Mesendoderm (in vitro differentiated cells): ENCODE data around the gene HOXC6.
"Not testable (repeated sequence)": the region's sequence is repeated elsewhere in the genome, so short reads cannot be mapped to it uniquely, and the experiment has no call there.

Source experiments
- DNase-seq: peaks from one replicate; pipeline ENCODE4 v3.0.0; 2013
- H2AK5ac ChIP-seq: 2 replicates; pipeline ENCODE4 v1.6.1; 2013; ENCODE audit warnings: low read length, inconsistent platforms
- H2BK120ac ChIP-seq: 2 replicates; pipeline ENCODE4 v1.6.1; 2013; ENCODE audit warnings: low read depth, mild to moderate bottlenecking, low read length, moderate library complexity, mixed read lengths
- H2BK15ac ChIP-seq: replicated peaks from 2 replicates; pipeline ENCODE4 v1.6.1; 2013; ENCODE audit warnings: low read depth, mild to moderate bottlenecking, moderate library complexity
- H2BK5ac ChIP-seq: 2 replicates; pipeline ENCODE4 v1.6.1; 2013; ENCODE audit warnings: low read length, inconsistent platforms
- H3K18ac ChIP-seq: 2 replicates; pipeline ENCODE4 v1.6.1; 2013; ENCODE audit warnings: mild to moderate bottlenecking, low read length, mixed read lengths
- H3K23ac ChIP-seq: one replicate; pipeline ENCODE4 v1.6.1; 2013; ENCODE audit warnings: low read length
- H3K27ac ChIP-seq: 2 replicates; pipeline ENCODE4 v1.5.1; 2013; ENCODE audit warnings: low read depth, mild to moderate bottlenecking, inconsistent platforms, low read length, moderate library complexity
- H3K27me3 ChIP-seq: 2 replicates; pipeline ENCODE4 v1.6.1; 2013; ENCODE audit warnings: low read length, control low read depth, mild to moderate bottlenecking, inconsistent platforms; ENCODE audit not compliant: insufficient read depth, poor library complexity
- H3K36me3 ChIP-seq: 2 replicates; pipeline ENCODE4 v1.6.1; 2013; ENCODE audit warnings: low read length, inconsistent platforms; ENCODE audit not compliant: control insufficient read depth, insufficient read depth
- H3K4ac ChIP-seq: one replicate; pipeline ENCODE4 v1.6.1; 2013; ENCODE audit warnings: low read depth, mild to moderate bottlenecking, low read length, moderate library complexity
- H3K4me1 ChIP-seq: 2 replicates; pipeline ENCODE4 v1.6.1; 2013; ENCODE audit warnings: low read depth, low read length, inconsistent platforms; ENCODE audit not compliant: control insufficient read depth
- H3K4me2 ChIP-seq: 2 replicates; pipeline ENCODE4 v1.6.1; 2013; ENCODE audit warnings: low read length
- H3K4me3 ChIP-seq: 2 replicates; pipeline ENCODE4 v1.5.1; 2013; ENCODE audit warnings: mild to moderate bottlenecking, low read length
- H3K56ac ChIP-seq: one replicate; pipeline ENCODE4 v1.6.1; 2013; ENCODE audit warnings: low read length
- H3K79me1 ChIP-seq: 2 replicates; pipeline ENCODE4 v1.6.1; 2013; ENCODE audit warnings: low read length, inconsistent platforms
- H3K79me2 ChIP-seq: 2 replicates; pipeline ENCODE4 v1.6.1; 2013; ENCODE audit warnings: mild to moderate bottlenecking, low read length; ENCODE audit not compliant: control insufficient read depth, insufficient read depth
- H3K9ac ChIP-seq: 2 replicates; pipeline ENCODE4 v1.6.1; 2013; ENCODE audit warnings: low read length, inconsistent platforms
- H4K5ac ChIP-seq: one replicate; pipeline ENCODE4 v1.6.1; 2013; ENCODE audit warnings: low read length
- H4K8ac ChIP-seq: one replicate; pipeline ENCODE4 v1.6.1; 2013; ENCODE audit warnings: low read depth, mild to moderate bottlenecking, control low read depth, low read length, moderate library complexity
- WGBS: extraction: QIAGEN DNeasy Blood & Tissue Kit; methylation state at CpG from one replicate; pipeline ENCODE4 v1.1.7; 2013; ENCODE audit warnings: low lambda C conversion rate, missing lambda C conversion rate; ENCODE audit not compliant: insufficient coverage; ENCODE audit errors: extremely low coverage; 5-methylcytosine and 5-hydroxymethylcytosine counted together

Gene HOXC6

GRCh38 chr12:54041097-54041690, 13.0 kb downstream of the HOXC6 start:
- H3K18ac ChIP-seq: no peak overlapping the region
- H3K79me2 ChIP-seq: no peaks in the 10 kb centered on the region
- H3K4me3 ChIP-seq: no peak overlapping the region
- H3K56ac ChIP-seq: no peak overlapping the region
- H3K9ac ChIP-seq: no peak overlapping the region
- H2BK5ac ChIP-seq: no peak overlapping the region
- no peaks in the 10 kb centered on the region for H3K79me1 ChIP-seq
- H2BK120ac ChIP-seq: no peak overlapping the region
- H4K8ac ChIP-seq: no peak overlapping the region
- H3K36me3 ChIP-seq: no peaks in the 10 kb centered on the region
- no peak overlapping the region for H3K27ac ChIP-seq
- no peak overlapping the region for H3K4ac ChIP-seq
- H2BK15ac ChIP-seq: no peak overlapping the region
- H4K5ac ChIP-seq: no peak overlapping the region
- no CpG with 5 or more reads among the region's 2 CpGs for WGBS
- DNase-seq: no peak
- H3K27me3 ChIP-seq: peaks cover 88% of the 10 kb centered on the region
- H3K4me2 ChIP-seq: no peak overlapping the region
- H2AK5ac ChIP-seq: no peak overlapping the region
- no peaks in the 10 kb centered on the region for H3K4me1 ChIP-seq
- H3K23ac ChIP-seq: no peak overlapping the region

- not testable (repeated sequence) for H3K4me3 ChIP-seq, H3K36me3 ChIP-seq, H2AK5ac ChIP-seq, H3K4ac ChIP-seq, H2BK5ac ChIP-seq, DNase-seq, H3K18ac ChIP-seq, H4K8ac ChIP-seq, H3K27ac ChIP-seq, H2BK15ac ChIP-seq, H3K56ac ChIP-seq, H2BK120ac ChIP-seq, H3K79me1 ChIP-seq, H3K9ac ChIP-seq, H3K79me2 ChIP-seq, H4K5ac ChIP-seq, H3K4me2 ChIP-seq, H3K4me1 ChIP-seq, H3K23ac ChIP-seq
- peaks cover 89% of the 10 kb centered on the region for H3K27me3 ChIP-seq
- no CpG with 5 or more reads among the region's 6 CpGs for WGBS
Observed at GRCh38 chr12:54042033-54042432, 13.8 kb downstream of the HOXC6 start.

- no peak overlapping the region for H3K23ac ChIP-seq
- H3K56ac ChIP-seq: no peak overlapping the region
- H3K27ac ChIP-seq: no peak overlapping the region
- H3K4me3 ChIP-seq: no peak overlapping the region
- H3K79me1 ChIP-seq: no peaks in the 10 kb centered on the region
- no peak overlapping the region for H2BK120ac ChIP-seq
- no peak overlapping the region for H4K5ac ChIP-seq
- H2AK5ac ChIP-seq: no peak overlapping the region
- H3K9ac ChIP-seq: no peak overlapping the region
- DNase-seq: no peak
- no peaks in the 10 kb centered on the region for H3K79me2 ChIP-seq
- WGBS: no CpG with 5 or more reads among the region's 6 CpGs
- H2BK5ac ChIP-seq: no peak overlapping the region
- H3K4me2 ChIP-seq: no peak overlapping the region
- H3K27me3 ChIP-seq: peaks cover 89% of the 10 kb centered on the region
- H3K36me3 ChIP-seq: no peaks in the 10 kb centered on the region
- H3K18ac ChIP-seq: no peak overlapping the region
- H4K8ac ChIP-seq: no peak overlapping the region
- H3K4ac ChIP-seq: no peak overlapping the region
- H2BK15ac ChIP-seq: no peak overlapping the region
- H3K4me1 ChIP-seq: no peaks in the 10 kb centered on the region
Observed at GRCh38 chr12:54042970-54043853, 15.0 kb downstream of the HOXC6 start.

GRCh38 chr12:54044425-54045103, 16.3 kb downstream of the HOXC6 start:
- Histone ChIP-seq H3K27ac (no peak overlapping the region), H3K56ac (no peak overlapping the region), H3K23ac (no peak overlapping the region), H3K4me2 (no peak overlapping the region), H3K27me3 (peaks cover 87% of the 10 kb centered on the region), H3K4ac (no peak overlapping the region), H3K4me3 (no peak overlapping the region), H4K5ac (no peak overlapping the region), H3K4me1 (no peaks in the 10 kb centered on the region), H2BK15ac (no peak overlapping the region), H4K8ac (no peak overlapping the region), H2BK5ac (no peak overlapping the region), H3K36me3 (no peaks in the 10 kb centered on the region), H2AK5ac (no peak overlapping the region), H3K9ac (no peak overlapping the region), H3K79me1 (no peaks in the 10 kb centered on the region), H2BK120ac (no peak overlapping the region), H3K18ac (no peak overlapping the region), H3K79me2 (no peaks in the 10 kb centered on the region)
- no peak for DNase-seq
- WGBS: no CpG with 5 or more reads among the region's 5 CpGs

- Histone ChIP-seq H3K27me3 (peaks cover 87% of the 10 kb centered on the region), H3K4ac (no peak overlapping the region), H3K27ac (no peak overlapping the region), H3K56ac (no peak overlapping the region), H2BK15ac (no peak overlapping the region), H3K4me2 (no peak overlapping the region), H2BK5ac (no peak overlapping the region), H3K9ac (no peak overlapping the region), H3K4me3 (no peak overlapping the region), H3K36me3 (no peaks in the 10 kb centered on the region), H2AK5ac (no peak overlapping the region), H3K79me1 (no peaks in the 10 kb centered on the region), H3K79me2 (no peaks in the 10 kb centered on the region), H3K18ac (no peak overlapping the region), H3K23ac (no peak overlapping the region), H2BK120ac (no peak overlapping the region), H4K5ac (no peak overlapping the region), H4K8ac (no peak overlapping the region), H3K4me1 (no peaks in the 10 kb centered on the region)
- DNase-seq: no peak
Observed at GRCh38 chr12:54045401-54045800, 17.2 kb downstream of the HOXC6 start.
